Esophagus squamous epithelium (tissue), 4 donors: ENCODE results near the gene CDH13.

ENCODE experiments used
- CTCF ChIP-seq, 6 experiments: fragments of 450-650 bp in 4 of 6; fragments of 200-600 bp in 2 of 6; sonication (generic) in 2 of 6; IDR thresholded peaks; one replicate each; pipeline ENCODE4 v1.5.1; 2016 to 2019; ENCODE audit warnings: antibody characterized with exemption in 6 of 6, mild to moderate bottlenecking in 4 of 6, moderate library complexity in 4 of 6
- POLR2A ChIP-seq, 4 donors: fragments of 450-650 bp; IDR thresholded peaks; one replicate each; pipeline ENCODE4 v1.6.1; 2017; ENCODE audit warnings: antibody characterized with exemption in 4 of 4, mild to moderate bottlenecking in 4 of 4, moderate library complexity in 3 of 4

GRCh38 chr16:82859662-82860061 is 232.9 kb downstream of the CDH13 start:
- TF ChIP-seq CTCF (IDR thresholded peaks at IDR 0.05) = no peak
- TF ChIP-seq POLR2A (IDR thresholded peaks at IDR 0.05) = no peak
